Cardiac septum (tissue), 1 donor: ENCODE measurements around the gene OSM. TPM values are rescaled to one million over a fixed set of nuclear protein-coding genes. Genes with fewer than 3 reads are reported as not detected.

Experiments
- DNase-seq: peaks from one replicate; pipeline ENCODE4 v3.0.0-alpha.2; 2020; ENCODE audit warnings: low spot score
- intact Hi-C: fragments of 100-400 bp; cut with DNase I; formaldehyde crosslinking; loops from one replicate; pipeline ENCODE4 v1.14.0; 2022
- total RNA-seq: library from RNA; stranded (reverse); fragmentation: NEBNext Ultra II Directional; extraction: Animal tissue kit (Norgen Biotek cat#: 25700); gene quantifications from one replicate; pipeline ENCODE4 v1.2.1, GENCODE V29; 2021
- donor health status: DM: no; HTN: no; CAD: no.

Gene OSM
- total RNA-seq, 1 donor from 2014 or later = 0.32 TPM

DNA sequence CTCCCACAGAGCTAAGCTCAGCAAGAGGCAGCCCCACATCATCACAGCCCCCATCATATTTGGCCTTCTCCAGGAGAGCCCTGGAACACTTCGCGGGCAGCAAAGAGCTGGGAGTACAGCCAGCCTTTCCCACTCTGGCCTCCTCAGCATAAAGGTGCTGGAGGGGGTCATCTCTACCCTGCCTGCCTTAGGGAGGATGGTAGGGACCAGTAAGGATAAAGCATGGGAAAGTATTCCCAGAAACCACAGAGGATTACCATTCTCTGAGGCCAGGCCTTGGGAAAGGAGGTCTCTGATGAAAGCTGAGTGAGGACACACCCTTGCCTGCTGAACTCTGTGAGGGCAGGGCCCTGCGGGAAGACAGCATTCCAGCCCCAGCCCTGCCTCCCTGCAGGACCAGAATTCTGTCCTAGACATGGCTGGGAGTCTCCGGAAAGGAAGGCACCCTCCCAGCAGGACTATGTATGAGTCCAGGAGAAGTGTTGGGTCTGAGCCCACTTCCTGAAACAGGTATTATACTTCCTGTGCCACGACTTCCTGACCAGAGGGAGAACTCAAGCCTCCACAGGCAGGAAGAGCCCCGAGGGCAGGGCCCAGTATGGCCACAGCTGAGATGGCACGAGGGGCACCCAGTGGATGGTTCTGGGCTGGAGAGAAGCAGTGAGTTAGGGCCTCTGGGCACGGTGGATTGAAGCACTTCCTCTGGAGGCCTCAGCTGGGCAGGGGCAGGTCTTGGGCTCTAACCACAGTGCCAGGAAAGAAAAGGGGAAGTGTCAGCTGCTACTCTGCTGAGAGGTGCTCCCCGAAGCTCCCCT lies 35.6 kb upstream of the OSM start:
- intact Hi-C loops = no loop called here
- DNase-seq = peak; percentile 84

- no peak for DNase-seq
- intact Hi-C loops = no loop called here
These were observed 32.7 kb upstream of the OSM start for GRCh38 chr22:30299322-30299721.

DNA sequence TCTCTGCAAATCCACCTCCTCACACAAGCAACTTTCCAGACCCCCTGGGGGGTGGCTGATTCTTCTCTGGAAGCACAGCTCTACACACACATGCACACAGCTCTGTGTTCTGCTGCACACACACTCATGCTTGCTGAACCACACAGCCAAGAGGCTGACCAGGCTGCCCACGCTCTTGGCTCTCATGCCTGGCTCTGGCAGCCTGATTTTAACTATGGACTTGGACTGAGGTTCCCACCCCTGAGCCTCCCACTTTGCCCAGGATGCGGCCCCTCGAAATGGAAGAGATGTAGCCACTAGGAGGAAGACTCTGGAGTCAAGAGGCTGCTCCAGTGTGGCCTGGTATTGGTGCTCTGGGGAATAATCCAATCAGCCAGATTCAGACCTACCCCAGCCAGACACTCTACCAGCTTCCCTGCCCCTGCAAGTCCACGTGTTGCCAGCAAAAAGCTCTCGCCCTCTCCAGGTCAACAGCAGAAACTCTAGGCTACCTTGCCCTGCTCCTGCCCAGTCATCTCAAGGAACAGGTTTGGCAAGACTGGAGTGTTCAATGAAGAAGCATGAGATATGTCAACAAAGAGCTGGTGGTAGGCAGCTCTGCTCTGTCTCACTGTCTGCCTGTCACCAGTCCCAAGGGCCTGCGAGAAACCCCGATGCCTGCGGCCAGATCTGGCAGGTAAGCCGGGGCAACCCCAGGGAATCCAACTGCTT lies 31.5 kb upstream of the OSM start:
- no peak for DNase-seq
- intact Hi-C loops = no loop called here

DNA sequence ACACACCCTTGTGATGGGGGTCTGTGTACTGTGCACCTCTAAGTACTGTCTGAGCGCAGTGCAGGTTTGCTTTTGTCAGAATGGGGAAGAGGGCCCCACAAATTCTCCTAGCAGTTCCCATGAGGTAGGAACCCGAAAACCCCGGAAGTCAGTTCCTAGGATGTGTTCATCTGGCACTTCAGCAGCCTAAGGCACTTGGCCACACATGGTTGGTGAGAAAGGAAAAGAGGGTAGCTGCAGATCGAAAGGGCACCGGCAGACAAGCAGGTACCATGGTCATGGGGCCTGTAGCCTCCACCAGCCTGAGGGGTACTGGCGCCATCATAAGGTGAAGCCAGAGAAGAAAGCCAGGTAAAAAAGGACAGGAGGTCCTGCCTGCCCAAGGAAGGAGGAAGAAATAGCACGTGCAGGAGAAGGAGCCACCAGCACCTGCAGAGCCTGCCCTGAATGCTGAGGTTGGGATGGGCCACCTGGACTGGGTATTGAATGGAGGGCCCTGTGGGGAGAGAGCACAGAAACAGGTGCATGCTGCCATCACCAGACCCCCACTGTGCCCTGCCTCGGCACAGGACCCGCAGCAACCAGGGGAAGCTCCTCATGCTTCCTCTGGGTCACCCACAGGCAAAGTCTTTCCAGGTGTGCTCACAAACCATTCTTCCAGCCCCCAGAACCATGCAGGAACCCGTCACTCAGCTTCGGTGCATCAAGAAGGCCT lies 30.8 kb upstream of the OSM start:
- no peak for DNase-seq
- intact Hi-C loops = no loop called here

DNA sequence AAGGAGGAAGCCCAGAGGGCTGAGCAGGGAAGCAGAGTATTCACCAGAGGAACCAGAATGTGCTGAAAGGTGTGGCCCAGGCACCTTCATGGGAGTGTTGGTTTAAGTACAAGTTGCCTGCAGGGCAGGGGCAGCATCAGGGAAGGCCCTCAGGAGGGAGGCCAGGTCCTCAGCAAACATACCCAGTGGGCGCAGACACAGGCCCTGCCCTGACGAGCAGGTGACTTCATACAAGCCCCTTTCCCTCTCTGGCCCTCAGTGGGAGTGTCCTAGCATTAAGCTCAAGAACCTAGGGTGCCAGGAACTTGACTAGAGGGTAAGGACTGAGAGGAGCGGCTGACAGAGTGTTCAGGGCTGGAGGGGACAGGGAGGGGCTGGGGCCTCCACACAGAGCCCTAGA lies 30.2 kb upstream of the OSM start:
- intact Hi-C loops = no loop called here
- no peak for DNase-seq

DNA sequence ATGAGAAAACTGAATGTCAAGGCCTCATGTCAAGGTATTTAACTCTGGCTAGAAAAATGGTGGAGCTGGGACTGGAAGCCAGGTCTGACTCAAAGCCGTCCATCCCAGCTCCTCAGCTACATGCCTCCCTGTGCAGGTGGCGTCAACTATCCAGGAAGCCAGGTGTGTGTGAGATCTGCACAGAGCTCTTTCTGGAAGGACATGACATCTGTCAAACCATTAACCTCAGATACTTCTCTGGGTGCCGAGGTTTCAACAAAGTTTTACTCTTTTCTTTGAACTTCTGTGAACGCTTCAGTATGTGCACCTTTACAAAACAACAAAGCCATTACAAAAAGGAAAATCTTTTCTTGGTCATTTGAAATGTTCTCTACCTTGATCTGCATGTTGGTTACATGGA lies 29.7 kb upstream of the OSM start:
- DNase-seq = no peak
- intact Hi-C loops = no loop called here

GRCh38 chr22:30295576-30295975 lies 28.9 kb upstream of the OSM start:
- DNase-seq = no peak
- intact Hi-C loops = no loop called here

GRCh38 chr22:30294830-30295229 lies 28.2 kb upstream of the OSM start:
- intact Hi-C loops = no loop called here
- no peak for DNase-seq

GRCh38 chr22:30294066-30294465 lies 27.4 kb upstream of the OSM start:
- intact Hi-C loops = no loop called here
- DNase-seq = no peak

- DNase-seq = no peak
- intact Hi-C loops = no loop called here
These were observed 26.4 kb upstream of the OSM start for GRCh38 chr22:30293026-30293425.

DNA sequence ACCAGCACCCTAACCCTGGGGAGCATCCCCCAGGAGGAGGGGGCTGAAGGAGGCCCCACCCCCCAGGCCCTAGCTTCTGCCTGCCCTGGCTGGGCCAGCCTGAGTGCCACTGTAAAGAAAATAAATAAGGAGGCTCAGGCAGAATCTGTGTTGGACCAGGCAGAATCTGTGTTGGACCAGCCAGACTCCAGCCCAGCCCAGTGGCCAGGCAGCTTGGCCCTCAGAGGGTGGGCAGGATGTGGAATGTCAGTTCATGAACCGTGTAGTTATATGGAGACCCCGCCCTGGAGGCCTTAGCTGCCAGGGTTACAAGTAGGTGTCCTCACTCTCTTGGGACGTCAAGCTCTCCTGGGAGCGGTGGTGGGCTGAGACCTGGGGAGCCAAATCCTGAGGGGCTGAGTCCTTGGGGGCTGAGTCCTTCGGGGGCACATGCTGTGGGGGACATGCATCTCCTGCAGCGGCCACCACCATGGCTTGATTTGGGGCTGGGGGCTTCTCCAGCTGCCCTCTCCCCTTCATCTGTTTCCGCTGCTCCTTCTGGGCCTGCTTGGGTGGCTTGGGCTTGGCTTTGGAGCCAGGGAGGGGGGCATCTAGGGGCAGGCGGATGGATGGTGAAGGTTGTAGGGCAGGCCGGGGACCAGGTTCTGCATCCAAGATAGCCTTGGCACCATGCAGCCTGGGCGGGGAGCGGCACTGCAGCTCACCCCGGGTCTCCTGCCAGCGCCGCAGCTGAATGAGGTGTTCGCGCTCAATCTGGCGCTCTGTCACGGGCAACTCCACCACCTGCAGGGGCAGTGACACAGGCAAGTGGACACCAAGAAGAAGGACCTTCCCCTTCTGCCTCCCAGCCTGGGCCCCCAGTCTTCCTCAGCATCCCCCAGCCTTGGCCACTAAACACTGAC lies 25.7 kb upstream of the OSM start:
- DNase-seq = no peak
- intact Hi-C loops = no loop called here

- intact Hi-C loops = loop anchor here (2.0 kb wide), 1 partner anchor 14 kb away; no protein-coding TSS in a partner anchor
These were observed 24.6 kb upstream of the OSM start for GRCh38 chr22:30291058-30291892.

DNA sequence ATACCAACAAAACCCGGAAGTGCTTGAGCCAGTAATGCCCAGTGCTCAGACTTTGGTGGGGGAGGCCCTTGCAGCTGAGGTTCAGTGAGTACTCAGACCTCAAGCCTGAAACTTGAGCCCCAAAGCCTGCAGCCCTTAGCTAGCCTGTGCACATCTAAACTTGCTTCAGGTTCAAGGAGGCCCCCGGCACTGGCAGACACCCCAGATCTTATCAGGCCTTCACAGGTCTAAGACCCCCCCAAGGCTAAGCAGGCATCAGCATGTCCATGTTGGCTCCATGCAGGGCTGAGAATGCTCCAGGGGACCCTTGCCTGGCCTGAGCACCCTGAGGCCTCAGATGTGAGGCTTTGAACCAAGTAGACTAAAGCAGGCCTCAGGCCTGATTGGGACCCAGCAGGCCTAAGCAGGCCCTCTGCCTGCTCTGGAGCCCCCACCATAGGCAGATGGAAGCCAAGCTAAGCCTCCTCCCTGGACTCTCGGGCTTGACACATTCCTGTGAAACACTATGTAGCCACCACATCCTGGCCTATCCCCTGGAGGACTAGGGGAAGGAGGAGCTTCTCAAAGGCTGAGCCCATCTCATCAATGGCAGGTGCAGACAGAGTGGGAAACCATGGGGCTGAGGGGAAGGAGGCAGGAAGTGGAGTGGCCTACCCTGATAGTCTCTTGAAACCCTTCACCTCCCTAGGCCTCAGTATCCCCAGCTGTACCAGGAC lies 23.8 kb upstream of the OSM start:
- no peak for DNase-seq
- intact Hi-C loops = loop anchor here (2.0 kb wide), 1 partner anchor 14 kb away; no protein-coding TSS in a partner anchor

More at GRCh38 chr22:30291058-30291892, 24.6 kb upstream of the OSM start:
- peak; percentile 91 for DNase-seq

- intact Hi-C loops = loop anchor here (1.0 to 2.0 kb wide), 4 partner anchors 15 to 134 kb away; partner anchors contain the start of genes SF3A1 and TBC1D10A
- DNase-seq = no peak
These were observed 23.3 kb upstream of the OSM start for GRCh38 chr22:30289980-30290313.

GRCh38 chr22:30289141-30289979 lies 22.7 kb upstream of the OSM start, which contains the start of gene CASTOR1:
Gene CASTOR1 (minus strand): TSS chr22:30289505. CDS start chr22:30289497, 8 bp downstream.
- intact Hi-C loops = loop anchor here (1.0 to 2.0 kb wide), 3 partner anchors 37 to 135 kb away; partner anchors contain the start of genes SF3A1 and TBC1D10A
- peak; percentile 99 for DNase-seq

DNA sequence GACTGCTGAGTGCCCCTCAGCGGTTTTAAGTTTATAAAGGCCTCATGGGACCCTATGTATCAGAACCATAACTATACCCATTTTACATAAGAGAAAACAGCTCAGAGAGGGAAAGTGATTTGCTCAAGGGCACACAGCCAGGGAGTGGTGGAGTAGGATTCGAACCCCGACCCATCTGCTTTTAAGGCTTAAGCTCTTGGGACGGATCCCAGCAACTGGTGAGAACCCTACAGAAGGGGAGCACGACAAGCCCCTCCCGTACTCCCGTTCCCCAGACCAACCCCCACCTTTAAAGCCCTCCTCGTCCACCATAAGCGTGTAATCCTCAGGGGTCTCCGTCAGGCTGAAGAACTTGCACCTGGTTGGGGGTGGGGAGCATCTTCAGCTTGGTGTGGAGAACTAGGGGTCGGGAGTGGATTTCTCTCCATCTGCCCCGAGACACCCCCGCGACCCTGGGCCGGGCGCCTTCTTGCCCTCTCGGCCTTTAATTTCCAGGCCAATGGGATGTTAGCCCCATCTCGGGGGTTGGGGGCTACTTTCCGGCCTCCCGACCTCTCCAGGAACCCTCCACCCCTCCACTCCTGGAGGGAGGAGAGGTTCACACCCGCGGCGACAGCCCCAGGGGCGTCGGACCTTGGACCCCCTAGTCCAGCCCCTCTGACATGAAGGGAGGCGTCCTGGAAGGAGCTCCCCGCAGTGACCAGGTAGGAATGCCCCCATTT lies 21.9 kb upstream of the OSM start:
- no peak for DNase-seq
- intact Hi-C loops = loop anchor here (1.0 to 2.0 kb wide), 4 partner anchors 38 to 136 kb away; partner anchors contain the start of genes SF3A1 and TBC1D10A
